Measurements from ENCODE around the gene ELMO1.

Gene ELMO1

GRCh38 chr7:36875794-36876193 is 572.9 kb downstream of the ELMO1 start:
- Histone ChIP-seq H3K4me1 (ENCODE audit: control insufficient read depth, insufficient read depth, low read length, poor library complexity, severe bottlenecking) (no peaks in the 10 kb centered on the region), H3K27ac (ENCODE audit: insufficient read depth, low read length, poor library complexity, severe bottlenecking) (no peak overlapping the region), H3K36me3 (ENCODE audit: control insufficient read depth, insufficient read depth, low read length) (peaks cover 50% of the 10 kb centered on the region), H3K4me3 (ENCODE audit: insufficient read depth, low read depth, low read length, poor library complexity, severe bottlenecking) (no peak overlapping the region), H3K27me3 (replicated peaks; ENCODE audit: control insufficient read depth, insufficient read depth, low read length, poor library complexity, severe bottlenecking) (no peaks in the 10 kb centered on the region), H3K9me3 (ENCODE audit: control insufficient read depth, low read length) (no peaks in the 10 kb centered on the region)
- no peak for DNase-seq

DNA sequence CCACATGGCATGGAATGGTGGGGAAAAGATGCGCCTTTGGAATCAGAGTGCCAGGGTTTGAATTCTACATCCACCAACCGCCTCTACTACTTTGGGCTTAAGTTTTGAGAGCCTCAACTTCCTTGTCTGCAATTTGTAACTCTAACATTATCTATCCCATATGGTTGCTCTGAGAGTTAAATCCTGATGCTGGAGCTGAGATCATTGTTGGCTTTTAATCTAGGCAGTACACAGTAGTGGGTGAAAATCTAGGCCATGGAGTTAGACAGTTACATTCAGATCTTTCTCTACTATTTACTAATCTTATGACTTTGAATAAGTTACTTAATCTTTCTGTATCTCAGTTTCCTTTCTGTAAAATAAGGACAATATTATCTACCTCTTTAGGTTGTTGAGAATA is 574.6 kb downstream of the ELMO1 start:
- H3K27ac ChIP-seq (ENCODE audit: insufficient read depth, low read length, poor library complexity, severe bottlenecking) = no peak overlapping the region
- H3K4me3 ChIP-seq (ENCODE audit: insufficient read depth, low read depth, low read length, poor library complexity, severe bottlenecking) = no peak overlapping the region
- H3K9me3 ChIP-seq (ENCODE audit: control insufficient read depth, low read length) = no peaks in the 10 kb centered on the region
- H3K36me3 ChIP-seq (ENCODE audit: control insufficient read depth, insufficient read depth, low read length) = peaks cover 63% of the 10 kb centered on the region
- no peak for DNase-seq
- H3K4me1 ChIP-seq (ENCODE audit: control insufficient read depth, insufficient read depth, low read length, poor library complexity, severe bottlenecking) = no peaks in the 10 kb centered on the region
- no peaks in the 10 kb centered on the region for H3K27me3 ChIP-seq (replicated peaks; ENCODE audit: control insufficient read depth, insufficient read depth, low read length, poor library complexity, severe bottlenecking)

DNA sequence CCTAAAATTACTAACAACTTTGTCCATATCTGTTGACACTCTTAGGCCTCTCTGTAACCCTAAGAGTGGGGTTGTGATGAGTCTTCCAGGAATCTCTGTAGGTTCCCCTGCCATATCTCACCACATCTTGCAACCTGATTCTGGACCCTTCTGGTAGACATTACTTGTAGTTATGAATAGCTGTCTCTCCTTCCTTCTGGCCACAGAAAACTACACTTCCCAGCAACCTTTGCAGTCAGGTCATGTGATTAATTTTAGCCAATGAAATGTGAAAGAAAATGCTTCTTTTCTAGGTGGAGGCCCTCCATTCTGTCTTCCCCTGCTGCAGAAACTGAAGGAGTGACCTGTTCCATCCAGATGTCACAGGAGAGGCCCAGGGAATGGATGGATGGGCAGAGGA is 576.8 kb downstream of the ELMO1 start:
- no peaks in the 10 kb centered on the region for H3K4me1 ChIP-seq (ENCODE audit: control insufficient read depth, insufficient read depth, low read length, poor library complexity, severe bottlenecking)
- DNase-seq = no peak
- H3K4me3 ChIP-seq (ENCODE audit: insufficient read depth, low read depth, low read length, poor library complexity, severe bottlenecking) = no peak overlapping the region
- H3K27ac ChIP-seq (ENCODE audit: insufficient read depth, low read length, poor library complexity, severe bottlenecking) = no peak overlapping the region
- H3K9me3 ChIP-seq (ENCODE audit: control insufficient read depth, low read length) = no peaks in the 10 kb centered on the region
- H3K36me3 ChIP-seq (ENCODE audit: control insufficient read depth, insufficient read depth, low read length) = peaks cover 59% of the 10 kb centered on the region
- H3K27me3 ChIP-seq (replicated peaks; ENCODE audit: control insufficient read depth, insufficient read depth, low read length, poor library complexity, severe bottlenecking) = no peaks in the 10 kb centered on the region

GRCh38 chr7:36871355-36871738 is 577.3 kb downstream of the ELMO1 start:
- Histone ChIP-seq H3K27me3 (replicated peaks; ENCODE audit: control insufficient read depth, insufficient read depth, low read length, poor library complexity, severe bottlenecking) (no peaks in the 10 kb centered on the region), H3K4me3 (ENCODE audit: insufficient read depth, low read depth, low read length, poor library complexity, severe bottlenecking) (no peak overlapping the region), H3K27ac (ENCODE audit: insufficient read depth, low read length, poor library complexity, severe bottlenecking) (no peak overlapping the region), H3K4me1 (ENCODE audit: control insufficient read depth, insufficient read depth, low read length, poor library complexity, severe bottlenecking) (no peaks in the 10 kb centered on the region), H3K9me3 (ENCODE audit: control insufficient read depth, low read length) (no peaks in the 10 kb centered on the region), H3K36me3 (ENCODE audit: control insufficient read depth, insufficient read depth, low read length) (peaks cover 57% of the 10 kb centered on the region)
- no peak for DNase-seq

DNA sequence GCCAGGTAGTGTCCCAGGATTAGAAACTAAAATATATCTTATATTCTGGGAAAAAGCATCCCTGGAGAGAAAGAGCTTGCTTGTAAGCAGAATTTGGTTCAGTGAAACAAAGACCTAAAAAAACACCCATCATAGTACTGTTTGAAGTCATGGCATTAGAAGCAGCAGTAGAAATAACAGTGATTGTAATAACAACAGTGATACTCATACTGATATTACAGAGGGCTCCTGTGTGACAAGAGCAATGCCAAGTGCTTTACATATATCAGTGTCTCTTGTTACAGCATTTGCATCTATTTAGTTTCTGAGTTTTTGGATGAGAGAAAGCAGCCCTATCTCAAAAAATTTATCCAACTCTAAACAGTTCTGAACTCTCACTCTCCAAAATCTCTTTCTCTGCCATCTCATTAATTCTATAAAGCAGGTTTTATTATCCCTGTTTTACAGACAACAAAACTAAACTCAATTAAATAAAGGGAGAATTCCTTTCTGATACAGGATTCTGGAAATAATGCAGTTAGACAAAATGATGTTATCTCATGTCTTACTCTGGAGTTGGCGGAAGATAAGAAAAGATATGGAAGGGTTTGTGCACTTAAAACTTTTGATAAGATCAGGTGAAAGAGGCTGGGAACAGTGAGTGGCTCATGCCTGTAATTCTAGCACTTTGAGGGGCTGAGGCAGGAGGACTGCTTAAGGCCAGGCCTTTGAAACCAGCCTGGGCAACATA is 577.9 kb downstream of the ELMO1 start:
- Histone ChIP-seq H3K27me3 (replicated peaks; ENCODE audit: control insufficient read depth, insufficient read depth, low read length, poor library complexity, severe bottlenecking) (no peaks in the 10 kb centered on the region), H3K36me3 (ENCODE audit: control insufficient read depth, insufficient read depth, low read length) (peaks cover 54% of the 10 kb centered on the region), H3K27ac (ENCODE audit: insufficient read depth, low read length, poor library complexity, severe bottlenecking) (no peak overlapping the region), H3K4me1 (ENCODE audit: control insufficient read depth, insufficient read depth, low read length, poor library complexity, severe bottlenecking) (no peaks in the 10 kb centered on the region), H3K4me3 (ENCODE audit: insufficient read depth, low read depth, low read length, poor library complexity, severe bottlenecking) (no peak overlapping the region), H3K9me3 (ENCODE audit: control insufficient read depth, low read length) (no peaks in the 10 kb centered on the region)
- no peak for DNase-seq

DNA sequence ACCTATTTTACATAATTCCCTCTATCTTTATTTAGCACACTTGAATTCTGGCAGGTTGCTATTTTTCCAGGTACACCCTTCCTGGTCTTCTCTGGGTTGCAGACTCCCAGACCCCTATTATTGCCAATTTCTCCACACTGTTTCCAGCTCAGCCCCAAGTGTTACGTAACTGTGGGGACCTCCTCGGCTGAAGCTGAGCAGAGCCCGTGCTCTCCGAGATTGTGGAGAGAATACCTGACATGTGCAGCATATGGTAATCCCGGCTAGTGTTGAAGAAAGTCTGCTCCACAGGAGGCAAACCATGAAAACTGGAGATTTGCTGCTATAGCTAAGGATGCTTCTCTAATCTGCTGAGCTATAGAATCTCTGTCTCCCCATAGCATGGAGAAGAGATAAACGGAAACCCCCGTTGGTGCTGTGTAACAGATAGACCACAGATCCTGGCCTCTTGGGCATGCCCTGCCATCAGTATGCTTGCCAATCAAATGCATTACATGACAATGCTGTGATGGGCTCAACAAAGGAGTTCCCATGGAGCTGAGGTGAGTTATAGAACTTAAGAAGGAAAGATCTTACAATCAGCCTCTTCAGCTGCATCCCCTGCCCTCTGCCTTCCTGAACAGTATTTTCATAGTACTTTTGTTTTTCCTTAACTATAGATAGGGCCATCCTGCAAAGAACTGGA is 579.8 kb downstream of the ELMO1 start:
- no peaks in the 10 kb centered on the region for H3K4me1 ChIP-seq (ENCODE audit: control insufficient read depth, insufficient read depth, low read length, poor library complexity, severe bottlenecking)
- H3K36me3 ChIP-seq (ENCODE audit: control insufficient read depth, insufficient read depth, low read length) = peaks cover 57% of the 10 kb centered on the region
- H3K27me3 ChIP-seq (replicated peaks; ENCODE audit: control insufficient read depth, insufficient read depth, low read length, poor library complexity, severe bottlenecking) = no peaks in the 10 kb centered on the region
- H3K9me3 ChIP-seq (ENCODE audit: control insufficient read depth, low read length) = no peaks in the 10 kb centered on the region
- no peak overlapping the region for H3K27ac ChIP-seq (ENCODE audit: insufficient read depth, low read length, poor library complexity, severe bottlenecking)
- no peak for DNase-seq
- H3K4me3 ChIP-seq (ENCODE audit: insufficient read depth, low read depth, low read length, poor library complexity, severe bottlenecking) = no peak overlapping the region

DNA sequence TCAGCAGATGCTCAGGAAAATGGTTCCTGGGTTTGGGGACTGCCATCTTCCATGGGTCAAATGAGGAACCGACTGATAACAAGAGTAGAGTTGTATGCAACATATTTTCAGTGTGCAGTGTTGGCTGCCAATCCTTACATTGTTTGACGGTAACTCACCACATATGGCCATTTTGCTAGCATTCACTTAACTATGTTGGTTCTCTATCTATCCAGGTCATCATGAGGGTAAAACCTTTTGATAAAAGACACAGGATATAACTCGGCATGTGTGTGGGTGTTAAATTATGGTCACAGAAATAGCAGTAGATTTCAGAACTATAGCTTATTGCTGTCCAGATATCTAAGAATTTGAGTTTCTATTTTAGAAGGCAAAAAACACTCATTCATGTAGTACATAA is 583.6 kb downstream of the ELMO1 start:
- H3K27ac ChIP-seq (ENCODE audit: insufficient read depth, low read length, poor library complexity, severe bottlenecking) = no peak overlapping the region

GRCh38 chr7:36863901-36864701 is 584.6 kb downstream of the ELMO1 start:
- peaks cover 44% of the 10 kb centered on the region for H3K36me3 ChIP-seq (ENCODE audit: control insufficient read depth, insufficient read depth, low read length)
- H3K4me3 ChIP-seq (ENCODE audit: insufficient read depth, low read depth, low read length, poor library complexity, severe bottlenecking) = no peak overlapping the region
- no peaks in the 10 kb centered on the region for H3K4me1 ChIP-seq (ENCODE audit: control insufficient read depth, insufficient read depth, low read length, poor library complexity, severe bottlenecking)
- no peak for DNase-seq
- no peak overlapping the region for H3K27ac ChIP-seq (ENCODE audit: insufficient read depth, low read length, poor library complexity, severe bottlenecking)
- no peaks in the 10 kb centered on the region for H3K27me3 ChIP-seq (replicated peaks; ENCODE audit: control insufficient read depth, insufficient read depth, low read length, poor library complexity, severe bottlenecking)
- no peaks in the 10 kb centered on the region for H3K9me3 ChIP-seq (ENCODE audit: control insufficient read depth, low read length)

More for the DNA sequence above, 583.6 kb downstream of the ELMO1 start:
- Histone ChIP-seq H3K9me3 (ENCODE audit: control insufficient read depth, low read length) (no peaks in the 10 kb centered on the region), H3K4me3 (ENCODE audit: insufficient read depth, low read depth, low read length, poor library complexity, severe bottlenecking) (no peak overlapping the region), H3K4me1 (ENCODE audit: control insufficient read depth, insufficient read depth, low read length, poor library complexity, severe bottlenecking) (no peaks in the 10 kb centered on the region), H3K27me3 (replicated peaks; ENCODE audit: control insufficient read depth, insufficient read depth, low read length, poor library complexity, severe bottlenecking) (no peaks in the 10 kb centered on the region), H3K36me3 (ENCODE audit: control insufficient read depth, insufficient read depth, low read length) (peaks cover 50% of the 10 kb centered on the region)
- DNase-seq = no peak

DNA sequence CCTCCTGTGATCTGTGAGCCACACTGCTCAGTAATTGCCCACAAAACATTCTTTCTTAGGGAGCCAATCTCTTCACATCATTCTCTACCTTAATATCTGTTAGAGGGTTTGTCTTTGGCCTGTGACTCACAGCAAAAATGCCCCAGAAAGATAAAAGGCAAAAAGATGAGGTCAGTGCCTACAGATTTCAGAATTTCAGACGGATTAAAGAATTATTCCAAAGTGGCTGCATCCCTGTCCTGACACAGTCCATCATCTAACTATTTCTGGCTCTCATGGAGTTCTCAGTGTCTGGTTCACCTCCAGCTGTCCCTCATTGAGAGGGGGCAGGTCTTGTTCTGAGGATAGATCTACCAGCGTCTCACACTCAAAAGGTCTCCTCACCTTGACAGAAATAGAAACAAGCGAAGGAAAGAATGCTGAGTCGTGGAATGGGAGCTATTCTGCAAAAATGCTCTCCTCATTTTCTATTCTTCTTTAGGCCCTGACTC is 585.8 kb downstream of the ELMO1 start:
- H3K27ac ChIP-seq (ENCODE audit: insufficient read depth, low read length, poor library complexity, severe bottlenecking) = no peak overlapping the region
- H3K4me1 ChIP-seq (ENCODE audit: control insufficient read depth, insufficient read depth, low read length, poor library complexity, severe bottlenecking) = no peaks in the 10 kb centered on the region
- H3K4me3 ChIP-seq (ENCODE audit: insufficient read depth, low read depth, low read length, poor library complexity, severe bottlenecking) = no peak overlapping the region
- no peaks in the 10 kb centered on the region for H3K27me3 ChIP-seq (replicated peaks; ENCODE audit: control insufficient read depth, insufficient read depth, low read length, poor library complexity, severe bottlenecking)
- peaks cover 38% of the 10 kb centered on the region for H3K36me3 ChIP-seq (ENCODE audit: control insufficient read depth, insufficient read depth, low read length)
- H3K9me3 ChIP-seq (ENCODE audit: control insufficient read depth, low read length) = no peaks in the 10 kb centered on the region
- DNase-seq = no peak

DNA sequence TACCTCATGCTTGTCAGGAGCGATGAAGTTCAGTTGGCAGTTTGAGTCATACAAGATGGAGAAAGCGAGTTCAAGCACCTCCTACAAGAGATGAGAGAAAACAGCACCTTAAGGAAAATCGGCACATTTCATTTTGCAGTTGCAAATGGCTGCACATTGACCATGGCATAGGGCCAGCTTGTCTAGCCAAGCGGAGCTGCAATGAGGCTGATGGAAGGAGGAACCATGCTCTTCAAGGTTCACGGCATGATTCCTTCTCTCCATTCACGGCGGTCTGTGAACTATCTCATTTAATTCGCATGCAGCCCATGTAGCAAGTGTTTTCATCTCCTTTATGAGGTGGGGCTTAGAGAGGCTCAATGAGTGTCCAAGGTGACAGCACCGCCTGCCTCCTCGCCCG is 587.0 kb downstream of the ELMO1 start:
- H3K9me3 ChIP-seq (ENCODE audit: control insufficient read depth, low read length) = no peaks in the 10 kb centered on the region
- no peak for DNase-seq
- no peak overlapping the region for H3K4me3 ChIP-seq (ENCODE audit: insufficient read depth, low read depth, low read length, poor library complexity, severe bottlenecking)
- H3K27ac ChIP-seq (ENCODE audit: insufficient read depth, low read length, poor library complexity, severe bottlenecking) = no peak overlapping the region
- peaks cover 40% of the 10 kb centered on the region for H3K36me3 ChIP-seq (ENCODE audit: control insufficient read depth, insufficient read depth, low read length)
- H3K4me1 ChIP-seq (ENCODE audit: control insufficient read depth, insufficient read depth, low read length, poor library complexity, severe bottlenecking) = no peaks in the 10 kb centered on the region
- no peaks in the 10 kb centered on the region for H3K27me3 ChIP-seq (replicated peaks; ENCODE audit: control insufficient read depth, insufficient read depth, low read length, poor library complexity, severe bottlenecking)

Measured in effector memory CD4-positive, alpha-beta T cell (primary cell).